Activated B cell treated with CpG ODN at 0.5 μM for 24 hours (primary cell): Measurements from ENCODE around the gene ERMN. TPM values are rescaled to one million over a fixed set of nuclear protein-coding genes. Genes with fewer than 3 reads are reported as not detected.

ENCODE experiments used
- ATAC-seq: fragments of 200-7000 bp; cut with Tn5 transposase; one replicate; pipeline ENCODE4 v1.10.0; 2021; ENCODE audit warnings: low read depth, mild to moderate bottlenecking, moderate library complexity
- CTCF ChIA-PET: fragments of 350-600 bp; sonication (Branson Sonifier 250); formaldehyde crosslinking; loops from one replicate; lab custom pipeline; 2021; ENCODE audit warnings: antibody characterized with exemption; lab: Charles Lee
- POLR2A ChIA-PET: fragments of 350-600 bp; sonication (Branson Sonifier 250); formaldehyde crosslinking; loops from one replicate; lab custom pipeline; 2021; ENCODE audit warnings: antibody characterized with exemption; lab: Charles Lee
- DNase-seq: peaks from one replicate; pipeline ENCODE4 v3.0.0; 2022
- H3K27ac Mint-ChIP-seq: one replicate; pipeline ENCODE4 v1.8.0; 2020; ENCODE audit warnings: mixed read lengths
- H3K27me3 Mint-ChIP-seq: one replicate; pipeline ENCODE4 v1.8.0; 2021; ENCODE audit warnings: mixed read lengths
- H3K36me3 Mint-ChIP-seq: one replicate; pipeline ENCODE4 v1.8.0; 2021; ENCODE audit warnings: low read depth, mixed read lengths
- H3K4me1 Mint-ChIP-seq: one replicate; pipeline ENCODE4 v1.8.0; 2021; ENCODE audit warnings: mixed read lengths
- H3K4me3 Mint-ChIP-seq: one replicate; pipeline ENCODE4 v1.8.0; 2020; ENCODE audit warnings: mild to moderate bottlenecking, mixed read lengths
- H3K9me3 Mint-ChIP-seq: one replicate; pipeline ENCODE4 v1.8.0; 2020; ENCODE audit warnings: mixed read lengths
- CTCF ChIP-seq: fragments of 200-600 bp; IDR thresholded peaks from one replicate; pipeline ENCODE4 v1.8.0; 2022; ENCODE audit warnings: antibody characterized with exemption, mild to moderate bottlenecking
- intact Hi-C: fragments of 100-400 bp; cut with micrococcal nuclease; formaldehyde crosslinking; loops from one replicate; pipeline ENCODE4 v1.15.1; 2024
- total RNA-seq: library from RNA; stranded (reverse); gene quantifications from 2 replicates; pipeline ENCODE4 v1.2.3, GENCODE V29; 2022

Gene ERMN
- total RNA-seq, 1 donor from 2014 or later: 8.1 TPM

GRCh38 chr2:157309878-157310277 lies 15.7 kb downstream of the ERMN start:
- H3K9me3 Mint-ChIP-seq: no peaks in the 10 kb centered on the region
- ChIA-PET CTCF (no interaction called here), POLR2A (no interaction called here)
- peaks cover 4% of the 10 kb centered on the region for H3K4me1 Mint-ChIP-seq
- H3K4me3 Mint-ChIP-seq: no peak overlapping the region
- DNase-seq (no peak), ATAC-seq (no peak)
- H3K36me3 Mint-ChIP-seq: no peaks in the 10 kb centered on the region
- TF ChIP-seq CTCF: no peak
- no peaks in the 10 kb centered on the region for H3K27me3 Mint-ChIP-seq
- intact Hi-C loops: no loop called here
- no peak overlapping the region for H3K27ac Mint-ChIP-seq

- H3K9me3 Mint-ChIP-seq: no peaks in the 10 kb centered on the region
- ChIA-PET CTCF (interaction anchor here (1.2 to 9.4 kb wide), 4 partner anchors 9 to 290 kb away, joined by 3 to 99 read pairs (median 6); no protein-coding TSS in a partner anchor), POLR2A (no interaction called here)
- DNase-seq (no peak), ATAC-seq (no peak)
- TF ChIP-seq CTCF: no peak
- H3K27ac Mint-ChIP-seq: no peak overlapping the region
- no peak overlapping the region for H3K4me3 Mint-ChIP-seq
- intact Hi-C loops: no loop called here
- H3K36me3 Mint-ChIP-seq: no peaks in the 10 kb centered on the region
- H3K4me1 Mint-ChIP-seq: peaks cover 6% of the 10 kb centered on the region
- H3K27me3 Mint-ChIP-seq: peaks cover 5% of the 10 kb centered on the region
These were observed 18.6 kb downstream of the ERMN start for GRCh38 chr2:157307021-157307420.

GRCh38 chr2:157305723-157306110 lies 19.9 kb downstream of the ERMN start:
- no peak overlapping the region for H3K27ac Mint-ChIP-seq
- POLR2A ChIA-PET: no interaction called here
- intact Hi-C loops: no loop called here
- H3K27me3 Mint-ChIP-seq: peaks cover 7% of the 10 kb centered on the region
- no peaks in the 10 kb centered on the region for H3K36me3 Mint-ChIP-seq
- TF ChIP-seq CTCF: no peak
- no peaks in the 10 kb centered on the region for H3K9me3 Mint-ChIP-seq
- CTCF ChIA-PET: interaction anchor here (0.8 to 9.4 kb wide), 6 partner anchors 22 to 705 kb away, joined by 3 to 99 read pairs (median 25); partner anchors contain the start of gene ERMN
- no peak overlapping the region for H3K4me3 Mint-ChIP-seq
- peaks cover 6% of the 10 kb centered on the region for H3K4me1 Mint-ChIP-seq
- ATAC-seq (no peak), DNase-seq (no peak)

GRCh38 chr2:157304811-157305722 lies 20.6 kb downstream of the ERMN start:
- Mint-ChIP-seq H3K36me3 (no peaks in the 10 kb centered on the region), H3K9me3 (no peaks in the 10 kb centered on the region), H3K4me1 (peaks cover 6% of the 10 kb centered on the region), H3K27me3 (peaks cover 7% of the 10 kb centered on the region), H3K27ac (no peak overlapping the region), H3K4me3 (no peak overlapping the region)
- ChIA-PET POLR2A (no interaction called here), CTCF (interaction anchor here (0.8 to 9.4 kb wide), 6 partner anchors 22 to 706 kb away, joined by 3 to 99 read pairs (median 25); partner anchors contain the start of gene ERMN)
- no peak for ATAC-seq
- DNase-seq: no peak
- no peak for TF ChIP-seq CTCF
- intact Hi-C loops: no loop called here

GRCh38 chr2:157303612-157304011 lies 22.0 kb downstream of the ERMN start:
- Mint-ChIP-seq H3K36me3 (no peaks in the 10 kb centered on the region), H3K4me3 (no peak overlapping the region), H3K27me3 (peaks cover 8% of the 10 kb centered on the region), H3K27ac (no peak overlapping the region), H3K9me3 (no peaks in the 10 kb centered on the region), H3K4me1 (peaks cover 6% of the 10 kb centered on the region)
- intact Hi-C loops: loop anchor here (2.0 kb wide), 1 partner anchor 1815 kb away; no protein-coding TSS in a partner anchor
- TF ChIP-seq CTCF: no peak
- ATAC-seq (no peak), DNase-seq (no peak)
- ChIA-PET POLR2A (no interaction called here), CTCF (interaction anchor here (1.1 to 9.4 kb wide), 12 partner anchors 12 to 1450 kb away, joined by 3 to 99 read pairs (median 16); partner anchors contain the start of gene ERMN)
